ENCODE data around the gene ARPC1B. TPM values are rescaled to one million over a fixed set of nuclear protein-coding genes. Genes with fewer than 3 reads are reported as not detected.
"Not testable (repeated sequence)": the region's sequence is repeated elsewhere in the genome, so short reads cannot be mapped to it uniquely, and the experiment has no call there.

The ARPC1B gene
- 254 and 256 TPM in 2 replicates for total RNA-seq

DNA sequence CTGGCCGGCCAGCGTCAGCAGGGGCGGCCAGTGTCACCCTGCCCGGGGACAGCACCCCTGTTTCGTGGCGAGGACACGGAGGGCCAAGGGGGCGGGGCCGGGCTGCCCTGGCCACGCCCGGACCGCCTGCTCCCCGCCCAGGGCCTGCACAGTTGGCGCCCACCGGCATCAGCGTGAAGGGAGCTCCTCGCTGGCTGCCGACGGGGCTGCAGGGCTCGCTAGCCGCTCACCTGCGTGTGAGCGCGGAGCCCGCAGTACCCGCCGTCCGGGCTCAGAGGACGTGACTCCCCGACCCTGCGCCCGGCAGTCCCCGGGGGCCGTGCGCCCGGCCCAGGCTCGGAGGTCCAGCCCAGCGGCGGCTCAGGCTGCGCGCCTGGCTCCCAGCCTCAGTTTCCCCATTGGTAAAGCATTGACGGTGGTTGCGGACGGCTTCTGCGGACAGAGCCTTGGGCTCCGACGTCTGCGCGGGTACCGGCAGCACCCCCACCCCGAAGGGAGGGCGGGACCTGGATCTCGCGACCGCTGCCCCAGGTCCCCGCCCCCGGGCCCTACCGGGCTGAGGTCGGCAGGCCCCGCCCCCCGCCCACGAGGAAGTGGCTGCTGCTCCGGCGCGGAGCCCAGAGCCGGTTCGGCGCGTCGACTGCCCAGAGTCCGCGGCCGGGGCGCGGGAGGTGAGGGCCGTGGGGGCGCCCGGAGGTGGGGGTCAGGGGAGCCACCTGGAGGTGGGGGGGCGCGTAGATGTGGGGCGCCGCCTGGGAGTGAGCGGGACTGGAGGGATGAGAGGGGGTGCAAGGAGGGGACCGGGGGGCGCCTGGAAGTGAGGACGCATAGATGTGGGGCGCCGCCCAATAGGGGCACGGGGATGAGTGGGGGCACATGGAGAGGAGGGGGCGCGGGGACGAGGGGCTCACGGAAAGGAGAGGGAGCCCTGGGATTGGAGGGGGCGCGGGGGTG, at the start of gene ARPC1B:
Gene ARPC1B (plus strand): TSS at position 620 of the 954 bp plus-strand sequence. CDS start 10,985 bp downstream, outside the sequence.
- H3K27me3 Mint-ChIP-seq (ENCODE audit: insufficient read depth), result no peaks in the 10 kb centered on the region
- DNase-seq (ENCODE audit: low spot score), result peak; percentile 77
- peak within 1 kb of the TSS; percentile 86 for H3K4me3 Mint-ChIP-seq
- peak within 1 kb of the TSS; percentile 72 for H3K27ac Mint-ChIP-seq
- H3K36me3 Mint-ChIP-seq (ENCODE audit: low read depth), result peaks cover 13% of the 10 kb centered on the region
- H3K9me3 Mint-ChIP-seq, result no peaks in the 10 kb centered on the region
- intact Hi-C loops (cut with micrococcal nuclease), result loop anchor here (1.0 to 5.0 kb wide), 4 partner anchors 18 to 232 kb away; partner anchors contain the start of genes ARPC1A, BUD31, PDAP1 and SMURF1
- H3K4me1 Mint-ChIP-seq (ENCODE audit: low read depth), result peaks cover 15% of the 10 kb centered on the region

DNA sequence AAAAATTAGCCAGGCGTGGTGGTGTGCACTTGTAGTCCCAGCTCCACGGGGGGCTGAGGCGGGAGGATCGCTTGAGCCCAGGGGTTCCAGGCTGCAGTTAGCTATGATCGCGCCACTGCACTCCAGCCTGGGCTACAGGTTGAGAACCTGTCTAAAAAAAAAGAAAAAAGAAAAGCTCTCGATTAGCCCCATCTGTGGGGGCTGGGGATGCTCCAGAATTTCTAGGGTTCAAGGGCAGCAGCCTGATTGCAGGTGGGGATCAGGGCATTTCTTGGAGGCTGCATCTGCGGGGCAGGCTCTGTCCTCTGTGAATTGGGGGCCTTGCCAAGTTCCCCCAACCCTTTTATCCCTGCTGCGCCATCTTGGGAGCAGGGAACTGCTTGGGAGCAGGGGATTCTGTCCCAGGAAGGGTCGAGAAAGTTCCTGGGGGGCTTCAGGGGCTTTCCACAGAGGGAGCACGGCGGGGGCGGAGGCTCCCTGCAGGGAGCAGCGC, 49.5 kb upstream of the ARPC1B start:
- H3K4me3 Mint-ChIP-seq, result peak overlapping the region; percentile 93
- peaks cover 7% of the 10 kb centered on the region for H3K27me3 Mint-ChIP-seq (ENCODE audit: insufficient read depth)
- H3K9me3 Mint-ChIP-seq, result no peaks in the 10 kb centered on the region
- intact Hi-C loops (cut with micrococcal nuclease), result loop anchor here (1.0 to 5.0 kb wide), 3 partner anchors 49 to 448 kb away; partner anchors contain the start of genes ARPC1B, SMURF1 and TRRAP
- DNase-seq (ENCODE audit: low spot score), result no peak
- H3K27ac Mint-ChIP-seq, result peak overlapping the region; percentile 79
- H3K36me3 Mint-ChIP-seq (ENCODE audit: low read depth), result peaks cover 2% of the 10 kb centered on the region
- peaks cover 30% of the 10 kb centered on the region for H3K4me1 Mint-ChIP-seq (ENCODE audit: low read depth)

DNA sequence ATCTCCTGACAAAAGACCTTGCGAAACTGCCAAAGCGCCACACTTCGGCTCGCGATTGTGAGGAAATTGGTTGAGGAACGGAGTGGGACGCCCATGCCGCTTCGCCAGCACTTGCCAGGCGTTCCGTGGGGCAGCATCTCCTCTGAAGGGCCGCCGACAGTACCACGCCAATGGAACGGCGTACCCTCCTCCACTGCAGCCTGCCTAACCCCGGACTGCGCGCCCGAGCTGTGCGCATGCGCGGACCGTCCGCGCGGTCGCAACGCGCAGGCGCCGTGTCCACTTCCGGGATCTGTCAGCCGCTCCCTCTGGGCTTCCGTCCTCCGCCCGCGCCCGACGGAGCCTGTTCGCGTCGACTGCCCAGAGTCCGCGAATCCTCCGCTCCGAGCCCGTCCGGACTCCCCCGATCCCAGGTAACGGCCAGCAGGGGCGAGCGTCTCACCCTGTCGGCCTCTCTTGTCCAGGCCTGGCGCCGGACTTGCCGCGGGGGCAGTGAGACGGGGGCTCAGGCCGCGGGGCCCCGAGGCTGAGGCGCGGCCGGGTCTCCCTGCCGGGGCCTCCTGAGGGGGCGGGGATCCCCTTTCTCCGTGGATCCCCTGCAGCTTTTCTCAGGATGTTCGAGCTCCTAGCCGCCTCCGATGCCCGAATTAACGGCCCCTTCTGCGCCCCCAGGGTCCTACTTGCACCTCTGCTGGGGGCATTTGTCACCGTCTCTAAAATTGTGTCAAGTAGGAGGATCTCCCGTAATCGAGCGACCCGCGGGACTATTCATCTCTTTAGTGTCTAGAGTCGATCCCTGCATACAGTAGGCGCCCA, 48.7 kb upstream of the ARPC1B start, which contains the start of gene ARPC1A:
Gene ARPC1A (plus strand): TSS at position 307 of the 816 bp plus-strand sequence. CDS start 7,456 bp downstream, outside the sequence.
- H3K27me3 Mint-ChIP-seq (ENCODE audit: insufficient read depth), result peaks cover 4% of the 10 kb centered on the region
- intact Hi-C loops (cut with micrococcal nuclease), result loop anchor here (1.0 to 5.0 kb wide), 4 partner anchors 12 to 448 kb away; partner anchors contain the start of genes ARPC1B, SMURF1 and TRRAP
- H3K4me3 Mint-ChIP-seq, result peak within 1 kb of the TSS; percentile 93
- peak within 1 kb of the TSS; percentile 79 for H3K27ac Mint-ChIP-seq
- H3K36me3 Mint-ChIP-seq (ENCODE audit: low read depth), result peaks cover 2% of the 10 kb centered on the region
- H3K9me3 Mint-ChIP-seq, result no peaks in the 10 kb centered on the region
- peak; percentile 94 for DNase-seq (ENCODE audit: low spot score)
- peaks cover 37% of the 10 kb centered on the region for H3K4me1 Mint-ChIP-seq (ENCODE audit: low read depth)

- Mint-ChIP-seq H3K4me1 (ENCODE audit: low read depth) (peaks cover 43% of the 10 kb centered on the region), H3K4me3 (peak overlapping the region; percentile 93), H3K27ac (peak overlapping the region; percentile 79), H3K27me3 (ENCODE audit: insufficient read depth) (no peaks in the 10 kb centered on the region), H3K9me3 (no peaks in the 10 kb centered on the region), H3K36me3 (ENCODE audit: low read depth) (peaks cover 2% of the 10 kb centered on the region)
- intact Hi-C loops (cut with micrococcal nuclease), result loop anchor here (1.0 to 5.0 kb wide), 3 partner anchors 13 to 449 kb away; partner anchors contain the start of genes SMURF1 and TRRAP
- DNase-seq (ENCODE audit: low spot score), result no peak
Measured at GRCh38 chr7:99326408-99326782, 48.1 kb upstream of the ARPC1B start.

GRCh38 chr7:99330314-99330961, 44.1 kb upstream of the ARPC1B start:
- Mint-ChIP-seq H3K27ac (peak overlapping the region; percentile 86), H3K4me3 (peak overlapping the region; percentile 8), H3K4me1 (ENCODE audit: low read depth) (peaks cover 53% of the 10 kb centered on the region), H3K36me3 (ENCODE audit: low read depth) (peaks cover 20% of the 10 kb centered on the region)
- not testable (repeated sequence) for DNase-seq (ENCODE audit: low spot score); H3K27me3 Mint-ChIP-seq (ENCODE audit: insufficient read depth); H3K9me3 Mint-ChIP-seq
- intact Hi-C loops (cut with micrococcal nuclease), result loop anchor here (2.0 kb wide), 2 partner anchors 50 to 78 kb away; partner anchors contain the start of genes BUD31 and PDAP1

GRCh38 chr7:99331002-99331401, 43.5 kb upstream of the ARPC1B start:
- H3K4me3 Mint-ChIP-seq, result peak overlapping the region; percentile 11
- peak overlapping the region; percentile 81 for H3K27ac Mint-ChIP-seq
- peaks cover 53% of the 10 kb centered on the region for H3K4me1 Mint-ChIP-seq (ENCODE audit: low read depth)
- no peaks in the 10 kb centered on the region for H3K27me3 Mint-ChIP-seq (ENCODE audit: insufficient read depth)
- DNase-seq (ENCODE audit: low spot score), result no peak
- intact Hi-C loops (cut with micrococcal nuclease), result loop anchor here (2.0 kb wide), 2 partner anchors 50 to 78 kb away; partner anchors contain the start of genes BUD31 and PDAP1
- H3K9me3 Mint-ChIP-seq, result no peaks in the 10 kb centered on the region
- H3K36me3 Mint-ChIP-seq (ENCODE audit: low read depth), result peaks cover 21% of the 10 kb centered on the region

DNA sequence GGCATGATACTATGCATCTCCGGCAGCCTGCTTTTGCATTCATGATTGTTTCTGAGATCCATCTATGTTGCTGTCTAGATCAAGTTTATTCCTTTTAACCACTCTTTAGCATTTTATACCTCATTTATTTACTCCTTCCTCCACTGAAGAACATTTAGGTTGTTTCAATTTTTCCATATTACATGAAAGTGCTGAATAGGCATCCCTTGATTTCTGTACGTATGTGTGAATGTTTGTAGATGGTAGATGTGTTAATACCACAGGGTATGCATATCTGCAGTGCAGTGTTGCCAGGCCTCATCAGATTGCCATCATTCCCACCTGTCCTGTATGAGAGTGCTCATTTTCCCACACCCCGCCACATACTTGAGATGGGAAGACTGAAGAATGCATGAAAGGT, 34.9 kb upstream of the ARPC1B start:
- intact Hi-C loops (cut with micrococcal nuclease), result no loop called here
- Mint-ChIP-seq H3K4me3 (no peak overlapping the region), H3K4me1 (ENCODE audit: low read depth) (no peaks in the 10 kb centered on the region), H3K36me3 (ENCODE audit: low read depth) (peaks cover 45% of the 10 kb centered on the region), H3K27me3 (ENCODE audit: insufficient read depth) (no peaks in the 10 kb centered on the region), H3K27ac (peak overlapping the region; percentile 31), H3K9me3 (no peaks in the 10 kb centered on the region)
- no peak for DNase-seq (ENCODE audit: low spot score)

- H3K27me3 Mint-ChIP-seq (ENCODE audit: insufficient read depth), result no peaks in the 10 kb centered on the region
- no peaks in the 10 kb centered on the region for H3K9me3 Mint-ChIP-seq
- peaks cover 42% of the 10 kb centered on the region for H3K36me3 Mint-ChIP-seq (ENCODE audit: low read depth)
- DNase-seq (ENCODE audit: low spot score), result no peak
- no peaks in the 10 kb centered on the region for H3K4me1 Mint-ChIP-seq (ENCODE audit: low read depth)
- no peak overlapping the region for H3K4me3 Mint-ChIP-seq
- intact Hi-C loops (cut with micrococcal nuclease), result no loop called here
- no peak overlapping the region for H3K27ac Mint-ChIP-seq
Measured at GRCh38 chr7:99340659-99341058, 33.9 kb upstream of the ARPC1B start.

DNA sequence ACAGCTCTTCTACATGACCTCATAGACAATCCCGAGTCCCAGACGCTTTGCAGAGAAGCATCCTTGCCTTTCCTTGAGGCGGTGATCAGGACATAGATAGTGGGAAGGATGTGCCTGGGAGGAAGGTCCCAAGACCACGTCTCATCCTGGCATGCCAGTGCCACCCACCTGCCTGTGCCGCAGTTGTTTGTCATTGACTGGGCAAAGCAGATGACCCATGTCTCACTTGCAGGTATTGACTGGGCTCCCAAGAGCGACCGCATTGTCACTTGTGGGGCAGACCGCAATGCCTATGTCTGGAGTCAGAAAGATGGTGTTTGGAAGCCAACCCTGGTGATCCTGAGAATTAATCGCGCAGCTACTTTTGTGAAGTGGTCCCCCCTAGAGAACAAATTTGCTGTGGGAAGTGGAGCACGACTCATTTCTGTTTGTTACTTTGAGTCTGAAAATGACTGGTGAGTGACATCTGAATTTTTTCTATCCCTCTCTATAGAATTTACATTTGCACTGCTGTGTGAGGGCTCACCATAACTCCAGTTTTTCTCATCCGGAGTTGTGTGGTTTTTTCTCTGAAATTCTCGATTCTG, 30.4 kb upstream of the ARPC1B start:
- Mint-ChIP-seq H3K4me1 (ENCODE audit: low read depth) (no peaks in the 10 kb centered on the region), H3K36me3 (ENCODE audit: low read depth) (peaks cover 40% of the 10 kb centered on the region), H3K9me3 (no peaks in the 10 kb centered on the region), H3K27me3 (ENCODE audit: insufficient read depth) (no peaks in the 10 kb centered on the region), H3K4me3 (no peak overlapping the region), H3K27ac (no peak overlapping the region)
- intact Hi-C loops (cut with micrococcal nuclease), result no loop called here
- no peak for DNase-seq (ENCODE audit: low spot score)

DNA sequence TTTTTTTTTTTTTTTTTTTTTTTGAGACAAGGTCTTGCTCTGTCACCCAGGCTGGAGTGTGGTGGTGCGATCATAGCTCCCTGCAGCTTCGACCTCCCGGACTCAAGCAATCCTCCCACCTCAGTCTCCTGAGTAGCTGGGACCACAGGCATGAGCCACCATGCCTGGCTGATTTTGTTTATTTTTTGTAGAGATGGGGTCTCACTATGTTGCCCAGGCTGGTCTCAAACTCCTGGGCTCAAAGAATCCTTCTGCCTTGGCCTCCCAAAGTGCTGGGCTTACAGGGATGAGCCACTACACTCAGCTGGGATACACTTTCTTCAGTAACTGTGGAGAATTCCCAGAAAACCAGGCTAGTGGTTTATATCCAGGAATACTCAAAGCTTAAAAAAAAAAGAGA, 23.9 kb upstream of the ARPC1B start:
- H3K27ac Mint-ChIP-seq, result not testable (repeated sequence)

DNA sequence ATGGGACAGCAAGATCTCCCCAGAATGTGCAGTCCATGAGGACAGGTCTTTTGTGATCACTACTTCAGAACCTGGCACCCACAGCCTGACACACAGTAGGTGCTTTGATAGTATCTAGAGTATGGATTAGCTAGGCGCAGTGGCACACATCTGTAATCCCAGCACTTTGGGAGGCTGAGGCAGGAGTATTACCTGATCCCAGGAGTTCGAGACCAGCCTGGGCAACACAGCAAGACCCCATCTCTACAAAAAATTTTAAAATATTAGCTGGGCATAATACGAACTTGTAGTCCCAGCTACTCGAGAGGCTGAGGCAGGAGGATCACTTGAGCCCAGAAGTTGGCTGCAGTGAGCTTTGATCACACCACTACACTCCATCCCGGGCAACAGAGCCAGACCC, 22.3 kb upstream of the ARPC1B start:
- intact Hi-C loops (cut with micrococcal nuclease), result no loop called here
- no peaks in the 10 kb centered on the region for H3K9me3 Mint-ChIP-seq
- no peak overlapping the region for H3K27ac Mint-ChIP-seq
- H3K36me3 Mint-ChIP-seq (ENCODE audit: low read depth), result peaks cover 34% of the 10 kb centered on the region
- H3K4me3 Mint-ChIP-seq, result no peak overlapping the region
- H3K4me1 Mint-ChIP-seq (ENCODE audit: low read depth), result no peaks in the 10 kb centered on the region
- DNase-seq (ENCODE audit: low spot score), result no peak
- no peaks in the 10 kb centered on the region for H3K27me3 Mint-ChIP-seq (ENCODE audit: insufficient read depth)

More for the DNA sequence above, 23.9 kb upstream of the ARPC1B start:
- DNase-seq (ENCODE audit: low spot score); intact Hi-C loops (cut with micrococcal nuclease); H3K4me3 Mint-ChIP-seq; H3K9me3 Mint-ChIP-seq; H3K27me3 Mint-ChIP-seq (ENCODE audit: insufficient read depth); H3K4me1 Mint-ChIP-seq (ENCODE audit: low read depth): not testable (repeated sequence)
- peaks cover 31% of the 10 kb centered on the region for H3K36me3 Mint-ChIP-seq (ENCODE audit: low read depth)

Data from activated T-helper 1 cell treated with anti-CD3 and anti-CD28 coated beads, Interleukin-12 subunit alpha, Interleukin-12 subunit beta, Interleukin-2, Interleukin-4 antibody, amounts not matched to agents 30 ng/mL and 10 ng/mL and 1 ng/mL, durations not matched to agents 14 hours and 24 hours and 36 hours (primary cell).